ENCODE data around the gene GASK1A. TPM values are rescaled to one million over a fixed set of nuclear protein-coding genes. Genes with fewer than 3 reads are reported as not detected.

GASK1A gene
- total RNA-seq, 3 donors from 2014 or later: 10.1 to 22.6 (median 20.5) TPM

DNA sequence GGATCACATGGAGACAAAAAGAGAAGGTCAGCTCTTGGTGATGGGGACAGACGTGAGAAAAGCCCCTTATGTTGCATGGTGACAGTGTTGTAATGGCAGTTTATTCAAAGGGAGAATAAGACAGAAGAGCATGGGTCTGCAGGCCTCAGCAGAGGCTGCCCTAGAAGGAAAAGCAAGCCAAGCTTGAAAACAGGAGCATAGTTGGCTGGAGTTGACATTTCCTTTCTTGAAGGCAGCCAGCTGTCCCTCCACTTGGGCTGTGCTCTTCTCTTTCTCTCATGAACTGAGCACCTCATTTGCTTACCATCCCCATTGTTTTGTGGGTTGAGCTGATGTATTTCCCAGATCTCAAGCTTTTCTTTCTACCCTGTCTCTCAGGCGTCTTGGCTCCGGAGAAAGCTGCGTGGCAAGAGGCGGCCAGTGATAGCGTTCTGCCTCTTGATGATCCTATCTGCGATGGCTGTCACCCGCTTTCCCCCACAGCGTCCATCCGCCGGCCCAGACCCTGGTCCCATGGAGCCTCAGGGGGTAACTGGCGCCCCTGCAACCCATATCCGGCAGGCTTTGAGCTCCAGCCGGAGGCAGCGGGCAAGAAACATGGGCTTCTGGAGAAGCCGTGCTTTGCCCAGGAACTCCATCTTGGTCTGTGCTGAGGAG lies 52.9 kb downstream of the GASK1A start:
- Histone ChIP-seq H3K27ac (no peak overlapping the region), H3K9me3 (no peaks in the 10 kb centered on the region), H3K36me3 (no peaks in the 10 kb centered on the region), H3K27me3 (no peaks in the 10 kb centered on the region), H3K4me3 (no peak overlapping the region), H3K4me1 (no peaks in the 10 kb centered on the region)
- TF ChIP-seq POLR2A (IDR thresholded peaks at IDR 0.05): no peak
- TF ChIP-seq POLR2AphosphoS5 (IDR thresholded peaks at IDR 0.05): no peak
- TF ChIP-seq, protein P1, sequence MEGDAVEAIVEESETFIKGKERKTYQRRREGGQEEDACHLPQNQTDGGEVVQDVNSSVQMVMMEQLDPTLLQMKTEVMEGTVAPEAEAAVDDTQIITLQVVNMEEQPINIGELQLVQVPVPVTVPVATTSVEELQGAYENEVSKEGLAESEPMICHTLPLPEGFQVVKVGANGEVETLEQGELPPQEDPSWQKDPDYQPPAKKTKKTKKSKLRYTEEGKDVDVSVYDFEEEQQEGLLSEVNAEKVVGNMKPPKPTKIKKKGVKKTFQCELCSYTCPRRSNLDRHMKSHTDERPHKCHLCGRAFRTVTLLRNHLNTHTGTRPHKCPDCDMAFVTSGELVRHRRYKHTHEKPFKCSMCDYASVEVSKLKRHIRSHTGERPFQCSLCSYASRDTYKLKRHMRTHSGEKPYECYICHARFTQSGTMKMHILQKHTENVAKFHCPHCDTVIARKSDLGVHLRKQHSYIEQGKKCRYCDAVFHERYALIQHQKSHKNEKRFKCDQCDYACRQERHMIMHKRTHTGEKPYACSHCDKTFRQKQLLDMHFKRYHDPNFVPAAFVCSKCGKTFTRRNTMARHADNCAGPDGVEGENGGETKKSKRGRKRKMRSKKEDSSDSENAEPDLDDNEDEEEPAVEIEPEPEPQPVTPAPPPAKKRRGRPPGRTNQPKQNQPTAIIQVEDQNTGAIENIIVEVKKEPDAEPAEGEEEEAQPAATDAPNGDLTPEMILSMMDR (IDR thresholded peaks at IDR 0.05): no peak
- no peak for DNase-seq (ENCODE audit: low spot score in 2 of 2)
- intact Hi-C loops (cut with DNase I; ENCODE audit: low total_unique reads): no loop called here

DNA sequence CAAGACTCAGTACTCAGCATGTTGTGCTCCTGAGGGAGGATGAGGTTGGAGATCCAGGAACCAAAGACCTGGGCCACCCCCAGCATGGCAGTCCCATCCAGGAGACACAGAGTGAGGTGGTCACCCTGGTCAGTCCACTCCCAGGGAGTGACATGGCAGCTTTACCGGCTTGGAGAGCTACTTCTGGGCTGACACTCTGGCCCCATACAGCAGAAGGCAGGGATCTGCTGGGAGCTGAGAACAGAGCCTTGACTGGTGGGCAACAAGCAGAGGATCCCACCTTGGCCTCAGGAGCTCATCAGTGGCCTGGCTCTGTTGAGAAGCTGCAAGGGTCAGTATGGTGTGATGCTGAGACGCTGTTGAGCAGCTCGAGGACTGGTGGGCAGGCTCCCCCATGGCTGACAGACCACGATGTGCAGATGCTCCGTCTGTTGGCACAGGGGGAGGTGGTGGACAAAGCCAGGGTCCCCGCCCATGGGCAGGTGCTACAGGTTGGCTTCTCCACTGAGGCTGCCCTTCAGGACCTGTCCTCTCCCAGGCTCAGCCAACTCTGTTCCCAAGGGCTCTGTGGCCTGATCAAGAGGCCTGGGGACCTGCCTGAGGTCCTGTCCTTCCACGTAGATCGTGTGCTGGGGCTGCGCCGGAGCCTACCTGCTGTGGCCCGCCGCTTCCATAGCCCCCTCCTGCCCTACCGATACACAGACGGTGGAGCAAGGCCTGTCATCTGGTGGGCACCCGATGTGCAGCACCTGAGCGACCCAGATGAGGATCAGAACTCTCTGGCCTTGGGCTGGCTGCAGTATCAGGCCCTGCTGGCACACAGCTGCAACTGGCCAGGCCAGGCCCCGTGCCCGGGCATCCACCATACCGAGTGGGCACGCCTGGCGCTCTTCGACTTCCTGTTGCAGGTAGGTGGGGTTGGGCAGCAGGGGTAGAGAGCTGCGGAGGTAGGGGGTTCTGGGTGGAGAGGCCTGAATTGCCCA lies 53.8 kb downstream of the GASK1A start:
- Histone ChIP-seq H3K27me3 (no peaks in the 10 kb centered on the region), H3K4me1 (no peaks in the 10 kb centered on the region), H3K9me3 (no peaks in the 10 kb centered on the region), H3K4me3 (no peak overlapping the region), H3K36me3 (no peaks in the 10 kb centered on the region), H3K27ac (no peak overlapping the region)
- TF ChIP-seq, protein P1 (IDR thresholded peaks at IDR 0.05): no peak
- TF ChIP-seq POLR2A (IDR thresholded peaks at IDR 0.05) (no peak), POLR2AphosphoS5 (IDR thresholded peaks at IDR 0.05) (no peak)
- no peak for DNase-seq (ENCODE audit: low spot score in 2 of 2)
- intact Hi-C loops (cut with DNase I; ENCODE audit: low total_unique reads): no loop called here

DNA sequence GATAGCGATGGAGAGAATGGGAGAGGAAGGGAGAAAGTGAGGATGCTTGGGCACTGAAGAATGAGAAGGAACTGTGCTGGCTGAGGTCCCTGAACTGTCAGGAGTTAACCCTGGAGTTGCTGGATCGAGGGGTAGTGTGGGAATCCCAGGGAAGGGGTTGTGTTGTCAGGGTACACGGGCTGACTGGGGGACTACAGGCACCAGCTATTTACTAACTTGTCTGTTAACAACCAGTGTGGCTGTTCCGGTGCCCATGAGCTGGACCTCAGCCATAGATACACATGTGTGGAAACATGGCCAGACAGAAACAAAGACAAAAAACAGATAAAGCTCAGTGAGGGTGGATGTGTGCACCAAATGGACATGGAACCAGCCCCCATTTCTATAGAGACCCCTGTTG lies 55.1 kb downstream of the GASK1A start:
- no peak for DNase-seq (ENCODE audit: low spot score in 2 of 2)
- no peak for TF ChIP-seq POLR2AphosphoS5 (IDR thresholded peaks at IDR 0.05)
- TF ChIP-seq, protein P1 (IDR thresholded peaks at IDR 0.05): no peak
- TF ChIP-seq POLR2A (IDR thresholded peaks at IDR 0.05): no peak
- Histone ChIP-seq H3K4me3 (no peak overlapping the region), H3K36me3 (no peaks in the 10 kb centered on the region), H3K27ac (no peak overlapping the region), H3K4me1 (no peaks in the 10 kb centered on the region), H3K9me3 (no peaks in the 10 kb centered on the region), H3K27me3 (no peaks in the 10 kb centered on the region)
- intact Hi-C loops (cut with DNase I; ENCODE audit: low total_unique reads): no loop called here

DNA sequence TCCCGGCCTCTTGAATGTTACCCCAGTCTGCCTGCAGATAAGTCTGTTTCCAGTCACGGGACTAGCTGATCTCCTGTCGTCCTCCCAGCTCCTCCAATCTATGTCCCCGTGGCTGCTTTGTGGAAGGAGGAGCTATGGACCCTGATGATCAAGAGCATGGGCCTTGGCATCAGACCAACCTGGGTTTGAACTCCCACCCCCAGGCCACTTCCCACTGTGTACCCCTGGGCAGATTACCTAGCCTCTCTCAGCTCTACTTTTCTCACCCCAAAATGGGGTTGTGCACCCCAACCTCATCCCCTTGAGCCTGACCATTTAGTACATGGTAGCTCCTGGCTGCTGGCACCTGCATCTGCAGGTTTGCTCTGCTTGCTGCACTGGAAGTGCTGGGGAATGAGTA lies 55.8 kb downstream of the GASK1A start:
- Histone ChIP-seq H3K27me3 (no peaks in the 10 kb centered on the region), H3K4me1 (no peaks in the 10 kb centered on the region), H3K9me3 (no peaks in the 10 kb centered on the region), H3K36me3 (no peaks in the 10 kb centered on the region), H3K4me3 (no peak overlapping the region), H3K27ac (no peak overlapping the region)
- intact Hi-C loops (cut with DNase I; ENCODE audit: low total_unique reads): no loop called here
- TF ChIP-seq, protein P1 (IDR thresholded peaks at IDR 0.05): no peak
- no peak for TF ChIP-seq POLR2A (IDR thresholded peaks at IDR 0.05)
- no peak for TF ChIP-seq POLR2AphosphoS5 (IDR thresholded peaks at IDR 0.05)
- no peak for DNase-seq (ENCODE audit: low spot score in 2 of 2)

Measured in breast epithelium (tissue), 4 donors.